Tongue (tissue), 2 donors: ENCODE results near the gene C1QL2. TPM values are rescaled to one million over a fixed set of nuclear protein-coding genes. Genes with fewer than 3 reads are reported as not detected.

Experiments used
- small RNA-seq: library from RNA; depleted of rRNA; stranded (forward); fragments of <200 nt; gene quantifications from one replicate; pipeline ENCODE3, GENCODE V24; 2014; ENCODE audit warnings: low replicate concordance
- total RNA-seq: library from RNA; depleted of rRNA; stranded (reverse); fragments of >200 nt; gene quantifications from one replicate; pipeline ENCODE4 v1.2.3, GENCODE V29; 2014

The C1QL2 gene
- total RNA-seq, 1 donor from 2014 or later: not detected

Small RNAs within 50 kb of the gene (small RNA-seq; reads per million reads assigned to genes)
- gene RN7SL468P: not detected

Other genes with a start within 250 kb of the C1QL2 start
- 2.7 TPM for gene MARCO, start 216.6 kb downstream of the C1QL2 start, total RNA-seq
- gene STEAP3, start 65.1 kb upstream of the C1QL2 start, total RNA-seq: 25.2 TPM
- gene C2orf76, start 208.1 kb upstream of the C1QL2 start, total RNA-seq: 2.6 TPM
- gene DBI, start 208.2 kb upstream of the C1QL2 start, total RNA-seq: 181 TPM